Right kidney (tissue), 1 donor: ENCODE results near the gene ZNF397.

Experiments used
- DNase-seq: peaks from one replicate; pipeline ENCODE4 v3.0.0-alpha.2; 2016

ZNF397 gene

GRCh38 chr18:35291166-35291565 is 50.3 kb downstream of the ZNF397 start:
- no peak for DNase-seq

- no peak for DNase-seq
Observed at GRCh38 chr18:35296060-35296459, 55.2 kb downstream of the ZNF397 start.

GRCh38 chr18:35303610-35304009 is 62.8 kb downstream of the ZNF397 start:
- no peak for DNase-seq

- DNase-seq: no peak
Observed at GRCh38 chr18:35306588-35307250, 65.9 kb downstream of the ZNF397 start.
